HFFc6 (cell line): ENCODE results near the gene SPATA31D3. TPM values are rescaled to one million over a fixed set of nuclear protein-coding genes. Genes with fewer than 3 reads are reported as not detected.

Experiments used
- DNase-seq: peaks from one replicate; pipeline ENCODE4 v3.0.0-alpha.2; 2018
- H3K27ac Mint-ChIP-seq: 2 replicates; pipeline ENCODE4 v1.8.0; 2020; ENCODE audit warnings: mild to moderate bottlenecking, mixed read lengths
- H3K27me3 Mint-ChIP-seq: 2 replicates; pipeline ENCODE4 v1.8.0; 2021; ENCODE audit warnings: mild to moderate bottlenecking, moderate library complexity, mixed read lengths; ENCODE audit not compliant: insufficient read depth
- H3K36me3 Mint-ChIP-seq: 2 replicates; pipeline ENCODE4 v1.8.0; 2021; ENCODE audit warnings: low read depth, mixed read lengths
- H3K4me1 Mint-ChIP-seq: 2 replicates; pipeline ENCODE4 v1.8.0; 2020; ENCODE audit warnings: low read depth, mixed read lengths
- H3K4me3 Mint-ChIP-seq: 2 replicates; pipeline ENCODE4 v1.8.0; 2020; ENCODE audit warnings: mild to moderate bottlenecking, moderate library complexity, mixed read lengths
- H3K9me3 Mint-ChIP-seq: 2 replicates; pipeline ENCODE4 v1.8.0; 2020; ENCODE audit warnings: mild to moderate bottlenecking, mixed read lengths
- CTCF ChIP-seq: fragments of 200-600 bp; sonication (generic); IDR thresholded peaks from 2 replicates; pipeline ENCODE4 v1.5.0; 2021; ENCODE audit warnings: antibody characterized with exemption, mild to moderate bottlenecking
- total RNA-seq, 6 experiments: library from RNA; stranded (reverse); fragmentation: NEBNext Ultra II Directional; extraction: Animal tissue kit (Norgen Biotek cat#: 25700); gene quantifications; 2 replicates in 1 of 6; 3 replicates in 5 of 6; pipeline ENCODE4 v1.2.3, GENCODE V29; 2021

Gene SPATA31D3
- total RNA-seq, 6 experiments from 2014 or later = not detected

- Mint-ChIP-seq H3K4me1 (no peaks in the 10 kb centered on the region), H3K9me3 (no peaks in the 10 kb centered on the region), H3K27me3 (peaks cover 6% of the 10 kb centered on the region), H3K27ac (no peak overlapping the region), H3K4me3 (no peak overlapping the region), H3K36me3 (no peaks in the 10 kb centered on the region)
- no peak for DNase-seq
- no peak for TF ChIP-seq CTCF
Measured at GRCh38 chr9:81971727-81972126, 28.4 kb downstream of the SPATA31D3 start.

GRCh38 chr9:81974764-81975163, 31.5 kb downstream of the SPATA31D3 start:
- Mint-ChIP-seq H3K27me3 (peaks cover 4% of the 10 kb centered on the region; the same call in 1 of the 2 replicates), H3K36me3 (no peaks in the 10 kb centered on the region), H3K27ac (no peak overlapping the region), H3K4me1 (peaks cover 3% of the 10 kb centered on the region; the same call in 1 of the 2 replicates), H3K9me3 (no peaks in the 10 kb centered on the region), H3K4me3 (no peak overlapping the region)
- DNase-seq = no peak
- TF ChIP-seq CTCF = no peak

- H3K4me3 Mint-ChIP-seq = no peak overlapping the region
- H3K9me3 Mint-ChIP-seq = no peaks in the 10 kb centered on the region
- no peak for TF ChIP-seq CTCF
- no peaks in the 10 kb centered on the region for H3K36me3 Mint-ChIP-seq
- no peak overlapping the region for H3K27ac Mint-ChIP-seq
- H3K27me3 Mint-ChIP-seq = 0 out of 2 replicates have a peak, but pooled peaks cover 1% of the 10 kb centered on the region
- no peak for DNase-seq
- peaks cover 16% of the 10 kb centered on the region for H3K4me1 Mint-ChIP-seq
Measured at GRCh38 chr9:81976351-81976750, 33.1 kb downstream of the SPATA31D3 start.

GRCh38 chr9:81979196-81979595, 35.9 kb downstream of the SPATA31D3 start:
- H3K4me1 Mint-ChIP-seq = peaks cover 16% of the 10 kb centered on the region
- H3K9me3 Mint-ChIP-seq = no peaks in the 10 kb centered on the region
- no peak for TF ChIP-seq CTCF
- H3K27ac Mint-ChIP-seq = no peak overlapping the region
- H3K4me3 Mint-ChIP-seq = no peak overlapping the region
- no peak for DNase-seq
- no peaks in the 10 kb centered on the region for H3K36me3 Mint-ChIP-seq
- 0 out of 2 replicates have a peak, but pooled peaks cover 1% of the 10 kb centered on the region for H3K27me3 Mint-ChIP-seq

GRCh38 chr9:81980568-81980967, 37.3 kb downstream of the SPATA31D3 start:
- Mint-ChIP-seq H3K4me3 (no peak overlapping the region), H3K36me3 (no peaks in the 10 kb centered on the region), H3K9me3 (no peaks in the 10 kb centered on the region), H3K27ac (no peak overlapping the region), H3K27me3 (0 out of 2 replicates have a peak, but pooled peaks cover 1% of the 10 kb centered on the region), H3K4me1 (peaks cover 20% of the 10 kb centered on the region)
- DNase-seq = no peak
- TF ChIP-seq CTCF = no peak

GRCh38 chr9:81981883-81982282, 38.6 kb downstream of the SPATA31D3 start:
- TF ChIP-seq CTCF = no peak
- Mint-ChIP-seq H3K4me1 (peaks cover 20% of the 10 kb centered on the region), H3K36me3 (no peaks in the 10 kb centered on the region), H3K27me3 (0 out of 2 replicates have a peak, but pooled peaks cover 3% of the 10 kb centered on the region), H3K9me3 (no peaks in the 10 kb centered on the region), H3K4me3 (no peak overlapping the region), H3K27ac (no peak overlapping the region)
- no peak for DNase-seq
